OCI-LY7 (cell line): ENCODE data around the gene EBF3. TPM values are rescaled to one million over a fixed set of nuclear protein-coding genes. Genes with fewer than 3 reads are reported as not detected.

Experiments used
- BruUV-seq: library from RNA; stranded (reverse); fragments of 400-500 nt; replicated peaks from 2 replicates; lab custom pipeline; 2021; lab: Mats Ljungman, UMichigan
- CTCF ChIA-PET: fragments of 300-600 bp; sonication (Branson Sonifier 250); formaldehyde crosslinking; loops from one replicate; lab custom pipeline; 2022; ENCODE audit warnings: antibody characterized with exemption; ENCODE audit not compliant: unreplicated experiment; lab: Charles Lee
- POLR2A ChIA-PET: fragments of 300-600 bp; sonication (Branson Sonifier 250); formaldehyde crosslinking; loops from one replicate; lab custom pipeline; 2022; ENCODE audit warnings: antibody characterized with exemption; lab: Charles Lee
- DNase-seq: peaks from one replicate; pipeline ENCODE4 v3.0.0-alpha.2; 2015; ENCODE audit warnings: low spot score
- H2AFZ ChIP-seq: fragments of 200-600 bp; sonication (generic), shearing (Covaris generic); 2 replicates; pipeline ENCODE4 v1.6.1; 2014; ENCODE audit warnings: mild to moderate bottlenecking, antibody characterized with exemption, low read length, moderate library complexity
- H3K27ac ChIP-seq: fragments of 200-600 bp; sonication (generic); 2 replicates; pipeline ENCODE4 v1.5.1; 2014; ENCODE audit warnings: mixed run types, low read depth, mild to moderate bottlenecking, moderate library complexity, low read length, inconsistent platforms; ENCODE audit not compliant: poor library complexity, severe bottlenecking
- H3K36me3 ChIP-seq: fragments of 200-600 bp; sonication (generic); 2 replicates; pipeline ENCODE4 v1.6.1; 2014; ENCODE audit warnings: mild to moderate bottlenecking, antibody characterized with exemption, low read length, moderate library complexity, mixed read lengths; ENCODE audit not compliant: insufficient read depth
- H3K4me1 ChIP-seq: fragments of 200-600 bp; sonication (generic); 2 replicates; pipeline ENCODE4 v1.5.1; 2014; ENCODE audit warnings: mild to moderate bottlenecking, low read length; ENCODE audit not compliant: insufficient read depth, poor library complexity, severe bottlenecking
- H3K4me2 ChIP-seq: fragments of 200-600 bp; sonication (generic); 2 replicates; pipeline ENCODE4 v1.6.1; 2014; ENCODE audit warnings: mild to moderate bottlenecking, low read length
- H3K4me3 ChIP-seq: fragments of 200-600 bp; sonication (generic); 2 replicates; pipeline ENCODE4 v1.5.1; 2014; ENCODE audit warnings: mild to moderate bottlenecking, low read depth, low read length; ENCODE audit not compliant: poor library complexity, severe bottlenecking
- H3K79me2 ChIP-seq: fragments of 200-600 bp; sonication (generic); 2 replicates; pipeline ENCODE4 v1.6.1; 2016; ENCODE audit warnings: low read depth, mild to moderate bottlenecking, low read length, moderate library complexity, mixed read lengths; ENCODE audit not compliant: insufficient read depth
- H3K9me2 ChIP-seq: fragments of 200-600 bp; sonication (generic); 2 replicates; pipeline ENCODE4 v1.6.1; 2016; ENCODE audit warnings: mild to moderate bottlenecking, low read length, mixed read lengths; ENCODE audit not compliant: insufficient read depth
- H3K9me3 ChIP-seq: fragments of 200-600 bp; sonication (generic); 2 replicates; pipeline ENCODE4 v1.6.1; 2014; ENCODE audit warnings: mild to moderate bottlenecking, mixed run types, low read length, mixed read lengths
- H4K20me1 ChIP-seq: fragments of 200-600 bp; sonication (generic); 2 replicates; pipeline ENCODE4 v1.6.1; 2014; ENCODE audit warnings: mild to moderate bottlenecking, antibody characterized with exemption, low read length, moderate library complexity, mixed read lengths; ENCODE audit not compliant: insufficient read depth
- CTCF ChIP-seq: fragments of 200-600 bp; sonication (generic); conservative IDR thresholded peaks from 2 replicates; pipeline ENCODE4 v1.5.1; 2014; ENCODE audit warnings: mild to moderate bottlenecking, antibody characterized with exemption, low read length, moderate library complexity, mixed read lengths
- EZH2phosphoT487 ChIP-seq: fragments of 200-600 bp; sonication (generic); IDR thresholded peaks from 2 replicates; pipeline ENCODE4 v1.6.1; 2018; ENCODE audit warnings: low read depth, borderline replicate concordance, mild to moderate bottlenecking, mixed run types, antibody characterized with exemption, low read length, moderate library complexity, mixed read lengths
- intact Hi-C: fragments of 100-400 bp; cut with micrococcal nuclease; formaldehyde crosslinking; loops from one replicate; pipeline ENCODE4 v1.10.0; 2022; ENCODE audit not compliant: unreplicated experiment
- total RNA-seq, 2 experiments: library from RNA; depleted of rRNA in 1 of 2; stranded (reverse); fragments of >200 nt in 1 of 2; shearing (Covaris generic) in 1 of 2; gene quantifications; 2 replicates each; pipeline ENCODE4 v1.2.3, GENCODE V29; 2014 to 2022

Gene EBF3
- total RNA-seq, 2 experiments from 2014 or later, result not detected

GRCh38 chr10:129864082-129864481 is 100.0 kb downstream of the EBF3 start:
- Histone ChIP-seq H3K27ac (no peak overlapping the region), H3K9me2 (no peaks in the 10 kb centered on the region), H3K36me3 (no peaks in the 10 kb centered on the region), H3K4me2 (no peak overlapping the region), H4K20me1 (no peaks in the 10 kb centered on the region), H2AFZ (no peak overlapping the region), H3K4me3 (no peak overlapping the region), H3K4me1 (no peaks in the 10 kb centered on the region), H3K9me3 (no peaks in the 10 kb centered on the region), H3K79me2 (no peaks in the 10 kb centered on the region)
- TF ChIP-seq EZH2phosphoT487, result no peak
- no peak for TF ChIP-seq CTCF
- ChIA-PET CTCF (no interaction called here), POLR2A (no interaction called here)
- intact Hi-C loops, result no loop called here
- no TSS peak for BruUV-seq
- DNase-seq, result no peak

- no peaks in the 10 kb centered on the region for H3K36me3 ChIP-seq
- no peak overlapping the region for H3K4me3 ChIP-seq
- intact Hi-C loops, result no loop called here
- H3K9me2 ChIP-seq, result no peaks in the 10 kb centered on the region
- H2AFZ ChIP-seq, result no peak overlapping the region
- H3K4me1 ChIP-seq, result no peaks in the 10 kb centered on the region
- H3K9me3 ChIP-seq, result no peaks in the 10 kb centered on the region
- no peaks in the 10 kb centered on the region for H4K20me1 ChIP-seq
- no TSS peak for BruUV-seq
- POLR2A ChIA-PET, result no interaction called here
- no peaks in the 10 kb centered on the region for H3K79me2 ChIP-seq
- TF ChIP-seq CTCF (no peak), EZH2phosphoT487 (no peak)
- H3K4me2 ChIP-seq, result no peak overlapping the region
- no peak for DNase-seq
- H3K27ac ChIP-seq, result no peak overlapping the region
- CTCF ChIA-PET, result no interaction called here
Measured at GRCh38 chr10:129863201-129863663, 100.8 kb downstream of the EBF3 start.

GRCh38 chr10:129861776-129862531 is 102.1 kb downstream of the EBF3 start:
- ChIA-PET CTCF (no interaction called here), POLR2A (no interaction called here)
- intact Hi-C loops, result no loop called here
- DNase-seq, result no peak
- Histone ChIP-seq H3K79me2 (no peaks in the 10 kb centered on the region), H2AFZ (no peak overlapping the region), H4K20me1 (no peaks in the 10 kb centered on the region), H3K4me3 (no peak overlapping the region), H3K9me3 (no peaks in the 10 kb centered on the region), H3K4me1 (no peaks in the 10 kb centered on the region), H3K36me3 (no peaks in the 10 kb centered on the region), H3K4me2 (no peak overlapping the region), H3K9me2 (no peaks in the 10 kb centered on the region), H3K27ac (no peak overlapping the region)
- no TSS peak for BruUV-seq
- no peak for TF ChIP-seq EZH2phosphoT487
- TF ChIP-seq CTCF, result no peak
